Retinal pigment epithelial cell (primary cell): ENCODE data around the gene PLA2G12A.

Experiments
- DNase-seq: peaks from one replicate; pipeline ENCODE4 v3.0.0-alpha.2; 2010; ENCODE audit warnings: low read depth
- H3K4me3 ChIP-seq: 2 replicates; pipeline ENCODE4 v1.5.1; 2011; ENCODE audit warnings: mild to moderate bottlenecking, low read length, control low read depth, moderate library complexity
- TF ChIP-seq, protein P1 (sequence below): conservative IDR thresholded peaks from 2 replicates; pipeline ENCODE4 v1.5.1; 2011; ENCODE audit warnings: low read depth, low read length, control low read depth, inconsistent platforms

Gene PLA2G12A

GRCh38 chr4:109729718-109730618 is at the start of gene PLA2G12A:
Gene PLA2G12A, minus strand, starts transcription at chr4:109730070. Its CDS starts 261 bp downstream, at chr4:109729809.
- TF ChIP-seq, protein P1, sequence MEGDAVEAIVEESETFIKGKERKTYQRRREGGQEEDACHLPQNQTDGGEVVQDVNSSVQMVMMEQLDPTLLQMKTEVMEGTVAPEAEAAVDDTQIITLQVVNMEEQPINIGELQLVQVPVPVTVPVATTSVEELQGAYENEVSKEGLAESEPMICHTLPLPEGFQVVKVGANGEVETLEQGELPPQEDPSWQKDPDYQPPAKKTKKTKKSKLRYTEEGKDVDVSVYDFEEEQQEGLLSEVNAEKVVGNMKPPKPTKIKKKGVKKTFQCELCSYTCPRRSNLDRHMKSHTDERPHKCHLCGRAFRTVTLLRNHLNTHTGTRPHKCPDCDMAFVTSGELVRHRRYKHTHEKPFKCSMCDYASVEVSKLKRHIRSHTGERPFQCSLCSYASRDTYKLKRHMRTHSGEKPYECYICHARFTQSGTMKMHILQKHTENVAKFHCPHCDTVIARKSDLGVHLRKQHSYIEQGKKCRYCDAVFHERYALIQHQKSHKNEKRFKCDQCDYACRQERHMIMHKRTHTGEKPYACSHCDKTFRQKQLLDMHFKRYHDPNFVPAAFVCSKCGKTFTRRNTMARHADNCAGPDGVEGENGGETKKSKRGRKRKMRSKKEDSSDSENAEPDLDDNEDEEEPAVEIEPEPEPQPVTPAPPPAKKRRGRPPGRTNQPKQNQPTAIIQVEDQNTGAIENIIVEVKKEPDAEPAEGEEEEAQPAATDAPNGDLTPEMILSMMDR, result no peak
- H3K4me3 ChIP-seq, result peak within 1 kb of the TSS; percentile 90
- DNase-seq, result peak; percentile 5

GRCh38 chr4:109764789-109765402 is 35.0 kb upstream of the PLA2G12A start:
- TF ChIP-seq, protein P1, result no peak
- no peak for DNase-seq
- no peak overlapping the region for H3K4me3 ChIP-seq

- no peak for DNase-seq
- TF ChIP-seq, protein P1, result no peak
- no peak overlapping the region for H3K4me3 ChIP-seq
Measured at GRCh38 chr4:109764376-109764775, 34.5 kb upstream of the PLA2G12A start.

- TF ChIP-seq, protein P1, result no peak
- DNase-seq, result no peak
- H3K4me3 ChIP-seq, result no peak overlapping the region
Measured at GRCh38 chr4:109760682-109761081, 30.8 kb upstream of the PLA2G12A start.

- TF ChIP-seq, protein P1, result no peak
- DNase-seq, result no peak
- H3K4me3 ChIP-seq, result no peak overlapping the region
Measured at GRCh38 chr4:109755656-109756055, 25.8 kb upstream of the PLA2G12A start.

DNA sequence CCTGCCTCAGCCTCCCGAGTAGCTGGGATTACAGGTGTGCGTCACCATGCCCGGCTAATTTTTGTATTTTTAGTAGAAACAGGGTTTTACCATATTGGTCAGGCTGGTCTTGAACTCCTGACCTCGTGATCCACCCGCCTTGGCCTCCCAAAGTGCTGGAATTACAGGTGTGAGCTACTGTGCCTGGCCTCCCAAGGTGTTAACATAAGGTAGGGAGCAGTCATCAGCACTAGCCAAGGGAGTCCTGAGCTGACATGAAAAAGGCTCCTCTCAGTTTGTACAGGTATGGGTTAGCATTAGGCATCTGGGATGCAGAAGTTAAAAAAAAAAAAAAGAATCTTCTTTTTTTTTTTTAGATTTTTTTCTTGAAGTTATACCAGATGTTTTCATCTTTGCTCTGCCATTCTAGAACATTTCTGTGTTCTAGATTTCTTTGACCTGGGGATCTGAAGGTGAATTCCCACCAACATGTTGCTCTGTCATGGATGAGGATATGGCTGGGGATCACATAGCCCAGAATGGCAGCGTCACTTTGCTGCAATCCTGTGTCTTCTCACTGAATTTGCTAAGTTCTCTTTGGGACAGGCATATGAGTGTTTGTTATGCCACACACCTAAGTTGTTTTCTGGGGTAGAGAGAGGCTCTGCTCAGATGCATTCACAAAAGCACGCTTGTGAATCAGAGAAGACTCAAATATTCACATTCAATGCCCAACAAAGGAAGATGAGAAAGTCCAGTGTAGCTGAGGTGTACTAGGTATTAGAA is 24.4 kb upstream of the PLA2G12A start:
- DNase-seq, result no peak
- no peak overlapping the region for H3K4me3 ChIP-seq
- TF ChIP-seq, protein P1, result no peak
